DND-41 (cell line): Measurements from ENCODE around the gene PADI2.

ENCODE experiments used
- CTCF ChIP-seq: IDR thresholded peaks from 2 replicates; pipeline ENCODE4 v1.5.1; 2012; ENCODE audit warnings: borderline replicate concordance, low read length, moderate library complexity, mild to moderate bottlenecking; ENCODE audit not compliant: poor library complexity, severe bottlenecking; ENCODE audit errors: extremely low read depth
- EZH2 ChIP-seq: IDR thresholded peaks from 3 replicates; pipeline ENCODE4 v1.6.1; 2012; ENCODE audit warnings: borderline replicate concordance, low read depth, mild to moderate bottlenecking, moderate library complexity, low read length, inconsistent platforms; ENCODE audit not compliant: severe bottlenecking

- TF ChIP-seq CTCF: no peak
- TF ChIP-seq EZH2: no peak
Observed at GRCh38 chr1:17134034-17134433, 14.8 kb upstream of the PADI2 start.
